ENCODE measurements around the gene ANKRD27.
"Not testable (repeated sequence)": the region's sequence is repeated elsewhere in the genome, so short reads cannot be mapped to it uniquely, and the experiment has no call there.

ANKRD27 gene

DNA sequence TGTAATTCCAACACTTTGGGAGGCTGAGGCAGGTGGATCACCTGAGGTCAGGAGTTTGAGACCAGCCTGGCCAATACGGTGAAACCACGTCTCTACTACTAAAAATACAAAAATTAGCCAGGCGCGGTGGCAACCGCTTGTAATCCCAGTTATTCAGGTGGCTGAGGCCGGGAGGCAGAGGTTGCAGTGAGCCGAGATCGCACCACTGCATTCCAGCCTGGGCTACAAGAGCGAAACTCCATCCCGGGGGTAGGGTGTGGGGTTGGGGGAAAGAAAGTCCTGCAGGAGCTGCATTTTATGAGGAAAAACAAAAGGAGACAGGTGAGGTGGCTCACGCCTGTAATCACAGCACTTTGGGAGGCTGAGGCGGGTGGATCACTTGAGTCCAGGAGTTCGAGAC lies 22.6 kb downstream of the ANKRD27 start:
- not testable (repeated sequence) for DNase-seq (ENCODE audit: low read depth in 2 of 2)

DNA sequence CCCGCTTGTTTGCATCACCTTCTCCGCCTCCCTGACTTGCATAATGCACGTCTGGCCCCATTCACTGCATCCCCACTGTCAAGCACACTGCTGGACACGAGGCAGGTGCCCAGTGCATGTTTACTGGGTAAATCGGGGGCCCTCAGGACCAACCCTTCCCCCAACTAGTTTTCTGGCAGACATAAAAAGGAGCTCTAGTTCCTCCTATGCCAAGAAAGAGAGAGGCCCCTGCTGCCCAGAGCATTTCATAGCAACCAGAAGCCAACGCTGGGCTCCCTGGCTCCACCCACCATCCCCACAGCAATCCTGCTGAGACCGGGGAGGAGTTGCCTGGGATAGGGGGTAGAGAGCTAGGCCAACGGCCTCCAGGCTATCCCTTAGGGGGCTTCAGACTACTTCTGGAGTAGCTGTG lies 23.2 kb downstream of the ANKRD27 start:
- no peak for DNase-seq (ENCODE audit: low read depth in 2 of 2)

DNA sequence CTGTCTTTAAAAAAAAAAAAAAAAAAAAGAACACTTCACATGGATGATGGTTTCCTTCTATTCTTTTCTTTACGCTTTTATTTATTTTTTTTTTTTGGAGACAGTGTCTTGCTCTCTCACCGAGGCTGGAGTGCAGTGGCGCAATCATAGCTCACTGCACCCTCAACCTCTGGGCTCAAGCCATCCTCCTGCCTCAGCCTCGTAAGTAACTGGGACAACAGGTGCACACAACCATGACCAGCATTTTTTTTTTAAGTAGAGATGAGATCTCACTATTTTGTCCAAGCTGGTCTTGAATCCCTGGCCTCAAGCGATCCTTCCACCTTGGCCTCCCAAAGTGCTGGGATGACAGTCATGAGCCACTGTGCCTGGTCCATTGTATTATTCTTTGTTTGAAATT lies 24.3 kb downstream of the ANKRD27 start:
- DNase-seq (ENCODE audit: low read depth in 2 of 2) = no peak

DNA sequence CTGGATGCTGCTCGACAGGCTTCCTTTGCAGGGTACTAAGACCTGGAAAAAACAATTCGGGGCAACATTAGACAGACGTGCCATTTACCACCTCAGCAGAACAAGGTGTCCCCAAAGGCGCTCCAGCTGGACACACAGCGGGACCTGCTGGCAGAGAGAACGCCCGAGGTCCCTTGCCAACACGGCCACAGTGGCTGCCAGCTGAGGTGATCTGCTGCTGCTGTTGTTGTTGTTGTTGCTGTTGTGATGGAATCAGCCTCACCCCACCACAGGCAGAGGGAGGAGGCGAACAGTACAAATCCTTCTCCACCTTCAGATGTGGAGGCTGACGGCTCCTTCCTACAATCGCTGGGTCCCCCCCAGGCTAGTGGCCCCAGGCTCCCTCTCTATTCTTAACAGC lies 25.2 kb downstream of the ANKRD27 start:
- no peak for DNase-seq (ENCODE audit: low read depth in 2 of 2)

DNA sequence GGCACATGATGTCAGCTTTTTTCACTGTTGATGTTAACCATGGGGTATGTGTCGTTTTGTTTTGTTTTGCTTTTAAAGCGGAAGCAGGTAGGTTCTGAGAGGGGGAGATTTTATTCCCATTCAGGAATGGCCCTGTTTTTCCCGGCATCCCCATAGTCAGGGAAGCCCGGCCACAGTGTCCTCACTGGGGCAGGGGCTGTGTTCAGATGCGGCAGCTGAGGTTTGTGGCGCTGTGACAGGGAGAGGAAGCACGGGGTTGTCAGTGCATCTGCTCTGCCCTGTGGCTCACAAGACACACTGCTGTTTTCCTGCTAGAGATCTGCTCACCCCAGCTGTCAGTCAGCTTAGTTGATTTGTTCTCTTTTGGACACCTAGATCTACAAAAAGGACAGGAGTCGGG lies 27.6 kb downstream of the ANKRD27 start:
- no peak for DNase-seq (ENCODE audit: low read depth in 2 of 2)

DNA sequence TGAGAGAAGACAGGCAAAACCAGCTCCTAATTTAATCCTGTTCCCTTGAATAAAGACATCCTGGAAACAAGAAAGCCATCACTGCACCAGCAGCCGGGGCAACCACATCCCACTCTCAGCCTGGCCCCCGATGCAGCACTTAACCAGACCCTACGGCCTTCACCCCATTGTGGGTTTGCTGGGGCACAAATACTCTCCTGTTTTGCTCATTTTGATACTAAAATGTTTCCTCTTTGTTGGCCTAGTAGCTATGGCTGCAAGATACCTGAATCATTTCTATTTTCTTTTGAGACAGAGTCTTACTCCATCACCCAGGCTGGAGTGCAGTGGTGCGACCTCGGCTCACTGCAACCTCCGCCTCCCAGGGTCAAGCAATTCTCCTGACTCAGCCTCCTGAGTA lies 28.4 kb downstream of the ANKRD27 start:
- DNase-seq (ENCODE audit: low read depth in 2 of 2) = peak in 1 of 2 donors; percentile 1

DNA sequence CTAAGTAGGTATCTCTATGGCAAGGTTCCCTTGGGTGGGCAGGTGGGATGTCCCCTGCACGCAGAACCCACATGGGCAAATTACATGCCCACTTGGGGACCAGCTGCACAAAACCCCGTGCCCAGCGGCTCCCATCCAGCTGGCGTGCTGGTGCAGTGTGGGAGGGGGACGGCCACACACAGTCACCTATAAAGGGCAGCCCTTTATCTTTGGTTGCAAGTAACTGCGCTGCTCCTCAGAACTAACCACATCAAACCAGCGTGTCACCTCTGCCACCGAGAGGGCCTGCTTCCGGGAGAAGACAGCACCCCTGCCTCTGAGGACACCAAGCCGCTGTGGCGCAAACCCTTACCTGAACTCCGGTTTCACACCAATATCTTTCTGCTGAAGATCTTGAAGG lies 32.2 kb downstream of the ANKRD27 start:
- peak; percentile 46 to 47 for DNase-seq (ENCODE audit: low read depth in 2 of 2)

DNA sequence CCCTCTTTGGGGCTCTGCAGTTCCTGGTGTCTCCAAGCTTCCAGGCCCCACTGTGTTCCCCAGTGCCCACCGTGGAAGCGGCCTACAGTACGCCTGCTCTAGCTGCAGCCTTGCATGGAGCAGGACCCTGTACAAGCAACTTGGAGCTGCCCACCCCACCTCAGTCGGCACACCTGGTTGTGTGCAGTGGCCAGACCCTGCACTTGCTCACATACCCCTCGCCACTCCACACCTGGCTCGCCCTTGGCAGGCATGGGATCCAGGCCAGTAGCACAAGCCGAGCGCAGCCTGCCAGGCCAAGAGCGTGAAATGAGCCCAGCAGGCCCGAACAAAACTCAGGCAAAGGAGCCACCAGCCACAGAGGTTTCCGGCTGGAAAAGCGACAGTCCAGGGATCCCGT lies 36.4 kb downstream of the ANKRD27 start:
- no peak for DNase-seq (ENCODE audit: low read depth in 2 of 2)

DNA sequence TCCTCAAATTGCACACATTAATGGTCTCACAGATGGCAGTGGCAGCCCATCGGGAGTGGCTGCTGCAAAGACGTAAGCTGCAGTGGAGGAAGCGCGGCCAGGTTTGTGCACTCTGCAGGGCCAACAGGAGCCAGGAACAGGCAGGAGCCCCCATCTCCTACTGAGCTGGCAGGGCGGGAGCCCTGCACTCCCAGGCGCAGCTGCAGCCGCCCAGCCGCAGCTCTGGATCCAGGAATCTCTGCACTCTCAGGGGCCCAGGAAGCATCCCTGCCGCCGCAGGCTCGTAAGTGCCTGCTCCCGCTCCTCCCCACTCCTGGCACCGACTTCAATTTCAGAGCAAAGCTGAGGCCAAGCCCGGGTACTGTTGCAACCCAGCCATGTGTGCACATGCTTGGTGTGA lies 37.5 kb downstream of the ANKRD27 start:
- no peak for DNase-seq (ENCODE audit: low read depth in 2 of 2)

DNA sequence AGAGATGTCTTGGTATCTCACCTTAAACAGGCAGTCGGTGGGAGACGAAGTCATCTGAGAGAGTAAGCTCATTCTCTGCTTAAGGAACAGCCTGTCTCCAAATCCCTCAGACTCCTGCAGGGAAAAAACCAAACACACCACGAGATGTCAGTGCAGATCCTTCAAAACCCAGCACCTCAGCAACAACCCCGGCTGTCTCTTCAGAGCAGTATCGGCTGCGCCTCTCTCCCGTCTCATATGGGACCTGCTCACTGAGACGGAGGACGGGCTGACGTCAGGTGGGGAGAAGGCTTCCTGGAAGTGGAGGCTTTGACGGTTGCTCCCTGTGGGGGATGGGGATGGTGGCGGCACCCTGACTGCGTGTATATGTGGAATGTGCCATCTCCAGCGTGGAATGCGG lies 43.6 kb downstream of the ANKRD27 start:
- DNase-seq (ENCODE audit: low read depth in 2 of 2) = no peak

DNA sequence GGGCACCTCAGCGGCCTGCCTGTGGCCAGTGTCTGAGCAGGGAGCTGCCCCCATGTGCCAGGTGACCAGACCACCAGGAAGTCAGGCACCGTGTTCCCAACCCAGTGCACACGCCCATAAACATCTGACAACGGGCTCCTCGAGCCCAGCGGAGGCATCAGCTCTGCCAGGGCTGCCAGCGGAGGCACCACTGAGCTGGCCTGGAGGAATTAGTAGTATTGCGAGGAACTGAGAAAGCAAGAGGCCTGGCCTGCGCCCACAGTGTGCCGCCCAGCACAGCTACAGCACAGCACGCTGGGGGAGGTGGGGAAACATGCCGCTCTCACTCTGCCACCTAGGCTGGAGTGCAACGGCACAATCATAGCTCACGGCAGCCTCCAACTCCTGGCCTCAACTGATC lies 44.6 kb downstream of the ANKRD27 start:
- no peak for DNase-seq (ENCODE audit: low read depth in 2 of 2)

DNA sequence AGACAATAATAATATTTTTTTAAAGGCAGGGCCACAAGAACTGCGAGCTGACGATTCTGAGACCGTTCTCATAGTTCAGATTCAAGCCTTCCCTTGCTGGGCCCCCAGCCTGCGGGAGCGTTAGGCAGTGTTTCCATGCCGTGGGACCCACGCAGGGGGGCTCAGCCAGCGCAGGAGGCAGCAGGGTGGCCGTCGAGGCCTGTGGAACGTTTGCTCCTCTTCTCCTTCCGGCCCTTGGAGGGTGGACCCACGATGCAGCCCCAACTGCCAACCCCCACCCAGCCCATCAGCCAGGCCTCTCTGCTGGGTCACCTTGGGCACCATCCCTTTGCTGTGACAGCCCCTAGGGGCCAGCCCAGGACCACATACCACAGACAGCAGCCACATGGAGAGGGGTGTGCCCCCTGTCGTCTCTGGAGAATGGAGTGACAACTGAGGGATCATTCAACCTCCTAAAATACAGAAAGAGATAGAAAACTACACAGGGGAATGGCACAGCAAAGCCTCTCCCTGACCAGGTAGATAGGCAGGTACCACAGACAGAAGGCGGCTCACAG lies 47.2 kb downstream of the ANKRD27 start:
- no peak for DNase-seq (ENCODE audit: low read depth in 2 of 2)

DNA sequence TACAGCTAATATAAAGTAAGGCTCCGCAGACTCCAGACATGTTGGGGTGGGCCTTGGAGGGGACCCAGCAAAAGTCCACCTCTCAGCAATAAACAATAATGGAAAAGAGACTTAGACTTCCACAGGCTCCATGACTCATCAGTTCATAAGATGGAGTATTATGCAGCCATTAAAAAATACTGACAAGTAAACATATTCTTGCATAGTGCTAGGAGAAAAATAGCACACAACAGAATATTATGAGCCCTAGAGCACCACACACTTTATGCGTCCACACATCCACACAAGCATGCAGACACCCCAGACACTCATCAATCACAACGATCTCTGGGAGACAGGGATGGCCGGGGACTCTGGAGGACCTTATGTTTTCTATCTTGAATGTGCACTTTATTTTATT lies 48.0 kb downstream of the ANKRD27 start:
- no peak for DNase-seq (ENCODE audit: low read depth in 2 of 2)

DNA sequence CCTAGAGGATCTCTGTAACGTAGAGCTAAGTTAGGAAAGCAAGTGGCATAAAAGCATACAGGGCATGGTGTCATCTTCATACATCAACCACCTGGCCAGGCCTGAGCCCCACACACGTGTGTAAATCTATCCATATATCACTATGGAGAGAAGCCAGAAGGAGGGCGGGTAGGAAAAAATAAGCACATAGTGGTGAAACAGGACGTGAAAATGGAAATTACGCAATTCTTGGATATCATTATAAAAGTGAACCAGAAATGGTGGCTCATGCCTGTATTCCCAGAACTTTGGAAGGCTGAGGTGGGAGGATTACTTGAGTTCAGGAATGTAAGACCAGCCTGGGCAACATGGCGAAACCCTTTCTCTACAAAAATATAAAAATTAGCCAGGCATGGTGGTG lies 50.6 kb downstream of the ANKRD27 start:
- no peak for DNase-seq (ENCODE audit: low read depth in 2 of 2)

DNA sequence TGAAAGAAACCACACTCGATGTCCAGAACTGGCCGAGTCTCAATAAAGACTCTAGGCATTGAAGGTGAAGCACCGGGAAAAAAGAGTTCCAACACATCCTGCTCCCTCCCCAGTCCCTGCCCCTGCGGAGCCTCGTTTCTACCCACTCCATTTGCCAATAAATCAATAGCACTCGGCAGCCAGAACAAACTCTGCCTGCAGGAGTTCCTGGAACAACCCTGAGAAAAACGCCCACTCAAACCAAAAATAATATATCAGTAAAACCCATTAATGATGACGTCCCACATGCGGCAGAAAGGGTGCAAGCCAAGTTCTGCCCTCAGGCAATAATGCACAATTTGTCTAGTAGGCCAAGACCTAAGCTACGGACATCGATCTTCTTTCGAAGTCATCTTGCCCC lies 53.0 kb downstream of the ANKRD27 start:
- DNase-seq (ENCODE audit: low read depth in 2 of 2) = no peak

DNA sequence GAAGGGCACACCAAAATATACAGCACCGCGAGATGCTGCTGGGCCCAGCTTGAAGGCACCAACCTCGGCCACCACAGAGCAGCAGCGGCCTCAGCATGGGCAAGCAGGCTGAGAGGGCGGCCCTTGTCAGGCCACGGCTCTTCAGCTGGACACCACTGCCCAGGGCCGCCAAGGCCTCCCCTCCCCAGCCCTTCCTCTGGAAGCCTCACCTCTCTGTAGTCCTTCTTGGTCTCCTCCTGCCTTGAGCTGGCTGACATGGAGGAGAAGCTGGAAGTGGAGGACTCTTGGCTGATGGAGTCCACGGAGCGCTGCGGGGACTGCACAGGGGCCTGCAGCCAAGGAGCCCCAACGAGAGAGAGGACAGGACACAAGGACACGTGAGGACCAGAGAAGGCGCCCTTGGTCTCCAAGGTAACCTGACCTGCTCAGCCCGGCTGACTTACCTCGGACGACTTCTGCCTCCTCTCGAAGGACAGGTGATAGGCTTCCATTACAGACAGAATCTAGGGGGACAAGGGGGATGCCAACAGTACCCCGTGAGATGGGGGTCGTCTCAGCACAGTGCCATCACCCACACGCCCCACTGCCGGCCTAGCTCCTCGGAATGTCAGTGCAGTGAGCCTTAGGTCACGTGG lies 55.8 kb downstream of the ANKRD27 start:
- no peak for DNase-seq (ENCODE audit: low read depth in 2 of 2)

DNA sequence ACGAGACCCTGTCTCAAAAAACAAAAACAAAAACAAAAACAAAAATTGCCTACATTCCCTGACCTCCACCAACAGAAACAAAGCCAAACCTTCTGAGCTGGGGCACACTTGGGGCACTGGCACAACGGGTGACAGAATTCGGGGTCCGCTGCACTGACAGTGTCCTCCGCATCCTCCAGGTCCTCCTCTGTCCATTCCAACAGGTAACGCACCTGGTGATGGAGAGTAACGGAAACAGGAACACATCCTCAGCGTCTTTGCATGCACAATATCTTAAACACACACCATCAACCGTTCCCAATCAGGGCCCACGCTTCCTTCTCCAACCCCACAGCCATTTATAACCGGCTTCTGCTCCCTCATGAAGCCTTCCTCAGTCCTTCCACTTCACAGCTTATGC lies 59.4 kb downstream of the ANKRD27 start:
- DNase-seq (ENCODE audit: low read depth in 2 of 2) = no peak

DNA sequence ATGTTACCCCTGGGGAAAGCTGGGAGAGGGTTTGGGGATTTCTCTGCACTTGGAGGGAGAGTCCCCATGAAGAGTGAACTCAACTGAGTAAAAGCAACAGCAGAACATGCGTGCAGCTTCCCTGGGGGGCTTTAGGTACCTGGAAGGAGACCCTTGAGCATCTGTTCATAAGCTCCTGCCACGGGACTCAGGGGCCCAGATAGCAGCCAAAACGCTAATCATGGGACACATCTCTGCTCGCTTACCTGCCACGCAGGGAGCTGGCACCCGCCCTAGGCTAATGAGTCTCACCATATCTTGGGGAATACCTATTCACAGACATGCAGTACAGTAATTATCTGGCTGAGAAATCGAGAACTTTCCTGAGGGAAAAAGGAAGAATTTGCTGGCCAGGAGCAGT lies 60.1 kb downstream of the ANKRD27 start:
- DNase-seq (ENCODE audit: low read depth in 2 of 2) = no peak

DNA sequence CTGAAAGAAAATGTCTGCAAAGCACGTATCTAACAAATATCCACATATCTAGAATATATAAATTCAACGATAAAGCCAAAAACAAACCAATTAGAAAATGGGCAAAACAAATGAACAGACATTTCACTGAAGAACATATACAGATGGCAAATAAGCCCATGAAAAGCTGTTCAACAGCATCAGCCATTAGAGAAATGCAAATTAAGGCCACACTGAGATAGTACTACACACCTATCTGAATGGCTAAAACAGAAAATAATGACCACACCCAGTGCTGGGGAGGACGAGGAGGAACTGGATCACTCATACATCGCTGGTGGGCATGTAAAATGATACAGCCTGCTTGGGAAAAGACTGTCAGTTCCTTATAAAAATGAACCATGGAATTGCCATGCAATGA lies 62.0 kb downstream of the ANKRD27 start:
- no peak for DNase-seq (ENCODE audit: low read depth in 2 of 2)

DNA sequence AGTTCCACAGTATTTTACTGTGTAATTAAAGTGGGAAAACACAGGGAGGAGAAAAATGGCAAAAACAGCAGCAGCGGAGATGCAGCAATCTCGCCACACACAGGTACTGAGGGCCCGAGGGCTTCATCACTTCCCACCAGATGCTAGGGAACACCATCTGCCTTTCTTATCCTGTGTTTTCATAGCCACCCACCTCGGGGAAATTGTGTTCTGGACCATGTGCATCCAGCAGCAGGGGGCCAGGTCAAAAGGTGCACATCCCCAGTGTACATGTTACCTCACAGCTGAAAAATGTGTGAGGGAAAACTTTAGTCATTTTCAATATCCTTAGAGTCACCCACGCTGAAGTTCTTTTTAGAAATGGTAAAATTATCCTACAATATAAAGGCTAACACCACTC lies 63.8 kb downstream of the ANKRD27 start:
- DNase-seq (ENCODE audit: low read depth in 2 of 2) = no peak

DNA sequence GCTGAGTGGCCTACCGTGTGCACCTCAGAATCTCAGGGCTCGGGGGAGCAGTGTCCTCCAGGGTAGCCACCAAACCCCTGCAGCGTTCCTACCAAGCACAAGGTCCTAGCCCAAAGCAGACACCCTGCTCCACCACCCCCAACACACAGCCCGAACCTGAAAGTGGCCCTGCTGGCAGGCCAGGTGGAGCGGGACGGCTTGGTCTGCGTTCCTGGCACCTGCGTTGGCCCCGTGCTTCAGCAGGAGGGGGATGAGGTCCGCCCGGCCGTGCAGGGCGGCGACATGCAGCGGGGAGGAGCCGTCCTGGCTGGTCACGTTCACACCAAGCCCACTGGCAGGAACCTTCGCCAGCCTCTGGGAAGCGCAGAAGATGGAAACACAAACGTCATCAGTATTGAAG lies 67.5 kb downstream of the ANKRD27 start:
- DNase-seq (ENCODE audit: low read depth in 2 of 2) = no peak

DNA sequence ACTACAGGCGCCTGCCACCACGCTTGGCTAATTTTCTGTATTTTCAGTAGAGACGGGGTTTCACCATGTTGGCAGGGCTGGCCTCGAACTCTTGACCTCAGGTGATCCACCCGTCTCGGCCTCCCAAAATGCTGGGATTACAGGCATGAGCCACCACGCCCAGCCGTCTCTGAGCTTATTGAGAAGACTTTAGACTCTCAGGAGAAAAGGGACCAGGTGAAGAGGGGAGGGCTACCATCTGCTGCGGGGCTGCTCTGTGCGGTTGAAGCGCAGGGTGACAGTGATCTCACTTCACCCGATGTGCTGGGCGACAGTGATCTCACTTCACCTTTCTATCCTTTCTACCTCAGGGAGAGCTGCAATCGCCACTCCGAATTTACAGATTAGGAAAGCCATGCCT lies 68.7 kb downstream of the ANKRD27 start:
- no peak for DNase-seq (ENCODE audit: low read depth in 2 of 2)

DNA sequence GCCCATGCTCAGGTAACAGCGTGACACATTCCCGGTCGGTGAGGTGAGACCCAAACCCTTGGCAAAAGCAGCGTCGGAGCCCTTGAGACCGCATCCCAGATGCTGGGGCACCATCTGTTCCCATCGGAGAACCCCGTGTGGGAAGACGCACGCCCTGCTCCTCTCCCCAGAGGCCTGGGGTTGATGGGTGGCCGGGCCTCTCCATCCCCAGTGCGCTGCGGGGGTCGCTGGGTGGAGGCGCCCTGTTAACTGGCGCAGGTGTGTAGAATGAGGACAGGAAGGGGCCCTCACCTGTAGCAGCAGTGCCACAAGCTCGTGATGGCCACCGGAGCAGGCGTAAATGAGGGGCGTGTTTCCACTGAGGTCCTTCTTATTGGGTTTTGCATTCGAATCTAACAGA lies 69.4 kb downstream of the ANKRD27 start:
- DNase-seq (ENCODE audit: low read depth in 2 of 2) = no peak

DNA sequence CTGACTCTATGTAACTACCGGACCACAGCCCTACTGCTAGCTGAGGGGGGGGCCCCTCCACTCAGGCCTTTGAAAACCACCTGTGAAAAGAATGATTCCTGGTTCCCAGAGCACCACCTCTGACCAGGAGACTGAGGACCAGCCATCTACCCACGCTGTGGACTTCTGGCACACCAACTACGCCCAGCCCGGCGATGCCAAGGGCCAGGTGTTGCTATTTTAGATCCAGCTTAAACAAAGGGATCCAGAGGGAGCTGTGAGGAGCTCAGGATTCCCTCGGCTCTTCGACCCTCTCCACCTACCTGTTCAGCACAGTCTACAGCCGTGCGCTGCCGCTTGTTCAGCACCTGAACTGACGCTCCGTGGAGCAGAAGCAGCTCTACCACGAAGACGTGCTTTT lies 71.0 kb downstream of the ANKRD27 start:
- DNase-seq (ENCODE audit: low read depth in 2 of 2) = no peak

All from stimulated activated CD4-positive, alpha-beta T cell treated with anti-CD3 and anti-CD28 coated beads, Interleukin-4, amount 100 ng/mL, for 48 hours (primary cell).